GM23338 (cell line): ENCODE measurements around the gene HOXC5.

Experiments used
- CREB1 ChIP-seq: fragments of 250-450 bp; sonication (Bioruptor Pico); IDR thresholded peaks from 2 replicates; pipeline ENCODE4 v1.5.0; 2020; ENCODE audit warnings: low read depth, mild to moderate bottlenecking, moderate library complexity
- EZH2 ChIP-seq: fragments of 200-600 bp; sonication (generic); IDR thresholded peaks from one replicate; pipeline ENCODE4 v1.8.0; 2017; ENCODE audit warnings: antibody characterized with exemption, mild to moderate bottlenecking, low read depth; ENCODE audit not compliant: unreplicated experiment
- EZH2phosphoT487 ChIP-seq: fragments of 200-600 bp; sonication (generic); IDR thresholded peaks from one replicate; pipeline ENCODE4 v1.8.1; 2018; ENCODE audit warnings: antibody characterized with exemption; ENCODE audit not compliant: unreplicated experiment
- JUNB ChIP-seq: IDR thresholded peaks from one replicate; pipeline ENCODE4 v1.6.1; 2016; ENCODE audit warnings: antibody characterized with exemption; ENCODE audit not compliant: unreplicated experiment
- NANOG ChIP-seq: IDR thresholded peaks from 2 replicates; pipeline ENCODE4 v1.6.1; 2016; ENCODE audit warnings: antibody characterized with exemption, borderline replicate concordance
- POLR2AphosphoS5 ChIP-seq: IDR thresholded peaks from 2 replicates; pipeline ENCODE4 v1.6.1; 2016; ENCODE audit warnings: antibody characterized with exemption, low read depth
- STAT1 ChIP-seq: IDR thresholded peaks from one replicate; pipeline ENCODE4 v1.6.1; 2016; ENCODE audit warnings: antibody characterized with exemption; ENCODE audit not compliant: unreplicated experiment
- ZNF114 ChIP-seq: fragments of 250-450 bp; sonication (Bioruptor Pico); IDR thresholded peaks from 2 replicates; pipeline ENCODE4 v1.5.0; 2020; ENCODE audit warnings: mild to moderate bottlenecking, moderate library complexity
- ZNF331 ChIP-seq: fragments of 250-450 bp; sonication (Bioruptor Pico); IDR thresholded peaks from 2 replicates; pipeline ENCODE4 v1.5.0; 2020; ENCODE audit warnings: low read depth, mild to moderate bottlenecking, moderate library complexity
- TF ChIP-seq, protein P1 (sequence below), 2 experiments: fragments of 200-600 bp in 1 of 2; sonication (generic) in 1 of 2; conservative IDR thresholded peaks; 2 replicates each; pipeline versions ENCODE4 v1.5.1 to v1.6.1; 2016 to 2017; ENCODE audit warnings: antibody characterized with exemption in 2 of 2, low read depth in 2 of 2, mild to moderate bottlenecking in 2 of 2, moderate library complexity in 1 of 2
- TF ChIP-seq, protein P2 (sequence below): IDR thresholded peaks from one replicate; pipeline ENCODE4 v1.6.1; 2018; ENCODE audit warnings: antibody characterized with exemption; ENCODE audit not compliant: unreplicated experiment
- TF ChIP-seq, protein P3 (sequence below): fragments of 250-450 bp; sonication (Bioruptor Pico); IDR thresholded peaks from 2 replicates; pipeline ENCODE4 v1.5.0; 2020; ENCODE audit warnings: mild to moderate bottlenecking, moderate library complexity
- TF ChIP-seq, protein P4 (sequence below): IDR thresholded peaks from 2 replicates; pipeline ENCODE4 v1.6.1; 2016; ENCODE audit warnings: antibody characterized with exemption

DNA sequence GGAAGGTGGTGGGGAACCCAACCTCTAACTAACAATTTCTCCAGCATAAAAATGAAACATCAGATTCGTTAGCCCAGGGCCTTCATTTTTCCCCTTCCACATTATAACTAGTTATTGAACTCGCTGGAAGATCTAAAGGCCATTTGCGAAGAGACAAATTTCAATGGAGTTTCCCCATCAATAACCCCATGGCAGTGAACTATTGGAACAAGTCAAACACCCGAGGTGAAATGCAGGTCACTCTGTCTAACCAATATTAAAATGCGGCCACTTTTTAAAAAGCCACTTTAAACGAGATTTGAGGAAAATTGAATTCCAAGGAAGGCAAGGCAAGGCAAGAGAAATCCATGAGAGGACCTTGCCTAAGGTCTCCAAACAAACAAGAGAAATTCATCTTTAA, 16.3 kb downstream of the HOXC5 start:
- TF ChIP-seq, protein P1, sequence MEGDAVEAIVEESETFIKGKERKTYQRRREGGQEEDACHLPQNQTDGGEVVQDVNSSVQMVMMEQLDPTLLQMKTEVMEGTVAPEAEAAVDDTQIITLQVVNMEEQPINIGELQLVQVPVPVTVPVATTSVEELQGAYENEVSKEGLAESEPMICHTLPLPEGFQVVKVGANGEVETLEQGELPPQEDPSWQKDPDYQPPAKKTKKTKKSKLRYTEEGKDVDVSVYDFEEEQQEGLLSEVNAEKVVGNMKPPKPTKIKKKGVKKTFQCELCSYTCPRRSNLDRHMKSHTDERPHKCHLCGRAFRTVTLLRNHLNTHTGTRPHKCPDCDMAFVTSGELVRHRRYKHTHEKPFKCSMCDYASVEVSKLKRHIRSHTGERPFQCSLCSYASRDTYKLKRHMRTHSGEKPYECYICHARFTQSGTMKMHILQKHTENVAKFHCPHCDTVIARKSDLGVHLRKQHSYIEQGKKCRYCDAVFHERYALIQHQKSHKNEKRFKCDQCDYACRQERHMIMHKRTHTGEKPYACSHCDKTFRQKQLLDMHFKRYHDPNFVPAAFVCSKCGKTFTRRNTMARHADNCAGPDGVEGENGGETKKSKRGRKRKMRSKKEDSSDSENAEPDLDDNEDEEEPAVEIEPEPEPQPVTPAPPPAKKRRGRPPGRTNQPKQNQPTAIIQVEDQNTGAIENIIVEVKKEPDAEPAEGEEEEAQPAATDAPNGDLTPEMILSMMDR (conservative IDR thresholded peaks at IDR 0.05; ENCODE audit: low read depth in 2 of 2): no peak
- TF ChIP-seq POLR2AphosphoS5: no peak
- no peak for TF ChIP-seq EZH2phosphoT487
- no peak for TF ChIP-seq EZH2
- TF ChIP-seq, protein P2, sequence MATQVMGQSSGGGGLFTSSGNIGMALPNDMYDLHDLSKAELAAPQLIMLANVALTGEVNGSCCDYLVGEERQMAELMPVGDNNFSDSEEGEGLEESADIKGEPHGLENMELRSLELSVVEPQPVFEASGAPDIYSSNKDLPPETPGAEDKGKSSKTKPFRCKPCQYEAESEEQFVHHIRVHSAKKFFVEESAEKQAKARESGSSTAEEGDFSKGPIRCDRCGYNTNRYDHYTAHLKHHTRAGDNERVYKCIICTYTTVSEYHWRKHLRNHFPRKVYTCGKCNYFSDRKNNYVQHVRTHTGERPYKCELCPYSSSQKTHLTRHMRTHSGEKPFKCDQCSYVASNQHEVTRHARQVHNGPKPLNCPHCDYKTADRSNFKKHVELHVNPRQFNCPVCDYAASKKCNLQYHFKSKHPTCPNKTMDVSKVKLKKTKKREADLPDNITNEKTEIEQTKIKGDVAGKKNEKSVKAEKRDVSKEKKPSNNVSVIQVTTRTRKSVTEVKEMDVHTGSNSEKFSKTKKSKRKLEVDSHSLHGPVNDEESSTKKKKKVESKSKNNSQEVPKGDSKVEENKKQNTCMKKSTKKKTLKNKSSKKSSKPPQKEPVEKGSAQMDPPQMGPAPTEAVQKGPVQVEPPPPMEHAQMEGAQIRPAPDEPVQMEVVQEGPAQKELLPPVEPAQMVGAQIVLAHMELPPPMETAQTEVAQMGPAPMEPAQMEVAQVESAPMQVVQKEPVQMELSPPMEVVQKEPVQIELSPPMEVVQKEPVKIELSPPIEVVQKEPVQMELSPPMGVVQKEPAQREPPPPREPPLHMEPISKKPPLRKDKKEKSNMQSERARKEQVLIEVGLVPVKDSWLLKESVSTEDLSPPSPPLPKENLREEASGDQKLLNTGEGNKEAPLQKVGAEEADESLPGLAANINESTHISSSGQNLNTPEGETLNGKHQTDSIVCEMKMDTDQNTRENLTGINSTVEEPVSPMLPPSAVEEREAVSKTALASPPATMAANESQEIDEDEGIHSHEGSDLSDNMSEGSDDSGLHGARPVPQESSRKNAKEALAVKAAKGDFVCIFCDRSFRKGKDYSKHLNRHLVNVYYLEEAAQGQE: no peak
- TF ChIP-seq, protein P3, sequence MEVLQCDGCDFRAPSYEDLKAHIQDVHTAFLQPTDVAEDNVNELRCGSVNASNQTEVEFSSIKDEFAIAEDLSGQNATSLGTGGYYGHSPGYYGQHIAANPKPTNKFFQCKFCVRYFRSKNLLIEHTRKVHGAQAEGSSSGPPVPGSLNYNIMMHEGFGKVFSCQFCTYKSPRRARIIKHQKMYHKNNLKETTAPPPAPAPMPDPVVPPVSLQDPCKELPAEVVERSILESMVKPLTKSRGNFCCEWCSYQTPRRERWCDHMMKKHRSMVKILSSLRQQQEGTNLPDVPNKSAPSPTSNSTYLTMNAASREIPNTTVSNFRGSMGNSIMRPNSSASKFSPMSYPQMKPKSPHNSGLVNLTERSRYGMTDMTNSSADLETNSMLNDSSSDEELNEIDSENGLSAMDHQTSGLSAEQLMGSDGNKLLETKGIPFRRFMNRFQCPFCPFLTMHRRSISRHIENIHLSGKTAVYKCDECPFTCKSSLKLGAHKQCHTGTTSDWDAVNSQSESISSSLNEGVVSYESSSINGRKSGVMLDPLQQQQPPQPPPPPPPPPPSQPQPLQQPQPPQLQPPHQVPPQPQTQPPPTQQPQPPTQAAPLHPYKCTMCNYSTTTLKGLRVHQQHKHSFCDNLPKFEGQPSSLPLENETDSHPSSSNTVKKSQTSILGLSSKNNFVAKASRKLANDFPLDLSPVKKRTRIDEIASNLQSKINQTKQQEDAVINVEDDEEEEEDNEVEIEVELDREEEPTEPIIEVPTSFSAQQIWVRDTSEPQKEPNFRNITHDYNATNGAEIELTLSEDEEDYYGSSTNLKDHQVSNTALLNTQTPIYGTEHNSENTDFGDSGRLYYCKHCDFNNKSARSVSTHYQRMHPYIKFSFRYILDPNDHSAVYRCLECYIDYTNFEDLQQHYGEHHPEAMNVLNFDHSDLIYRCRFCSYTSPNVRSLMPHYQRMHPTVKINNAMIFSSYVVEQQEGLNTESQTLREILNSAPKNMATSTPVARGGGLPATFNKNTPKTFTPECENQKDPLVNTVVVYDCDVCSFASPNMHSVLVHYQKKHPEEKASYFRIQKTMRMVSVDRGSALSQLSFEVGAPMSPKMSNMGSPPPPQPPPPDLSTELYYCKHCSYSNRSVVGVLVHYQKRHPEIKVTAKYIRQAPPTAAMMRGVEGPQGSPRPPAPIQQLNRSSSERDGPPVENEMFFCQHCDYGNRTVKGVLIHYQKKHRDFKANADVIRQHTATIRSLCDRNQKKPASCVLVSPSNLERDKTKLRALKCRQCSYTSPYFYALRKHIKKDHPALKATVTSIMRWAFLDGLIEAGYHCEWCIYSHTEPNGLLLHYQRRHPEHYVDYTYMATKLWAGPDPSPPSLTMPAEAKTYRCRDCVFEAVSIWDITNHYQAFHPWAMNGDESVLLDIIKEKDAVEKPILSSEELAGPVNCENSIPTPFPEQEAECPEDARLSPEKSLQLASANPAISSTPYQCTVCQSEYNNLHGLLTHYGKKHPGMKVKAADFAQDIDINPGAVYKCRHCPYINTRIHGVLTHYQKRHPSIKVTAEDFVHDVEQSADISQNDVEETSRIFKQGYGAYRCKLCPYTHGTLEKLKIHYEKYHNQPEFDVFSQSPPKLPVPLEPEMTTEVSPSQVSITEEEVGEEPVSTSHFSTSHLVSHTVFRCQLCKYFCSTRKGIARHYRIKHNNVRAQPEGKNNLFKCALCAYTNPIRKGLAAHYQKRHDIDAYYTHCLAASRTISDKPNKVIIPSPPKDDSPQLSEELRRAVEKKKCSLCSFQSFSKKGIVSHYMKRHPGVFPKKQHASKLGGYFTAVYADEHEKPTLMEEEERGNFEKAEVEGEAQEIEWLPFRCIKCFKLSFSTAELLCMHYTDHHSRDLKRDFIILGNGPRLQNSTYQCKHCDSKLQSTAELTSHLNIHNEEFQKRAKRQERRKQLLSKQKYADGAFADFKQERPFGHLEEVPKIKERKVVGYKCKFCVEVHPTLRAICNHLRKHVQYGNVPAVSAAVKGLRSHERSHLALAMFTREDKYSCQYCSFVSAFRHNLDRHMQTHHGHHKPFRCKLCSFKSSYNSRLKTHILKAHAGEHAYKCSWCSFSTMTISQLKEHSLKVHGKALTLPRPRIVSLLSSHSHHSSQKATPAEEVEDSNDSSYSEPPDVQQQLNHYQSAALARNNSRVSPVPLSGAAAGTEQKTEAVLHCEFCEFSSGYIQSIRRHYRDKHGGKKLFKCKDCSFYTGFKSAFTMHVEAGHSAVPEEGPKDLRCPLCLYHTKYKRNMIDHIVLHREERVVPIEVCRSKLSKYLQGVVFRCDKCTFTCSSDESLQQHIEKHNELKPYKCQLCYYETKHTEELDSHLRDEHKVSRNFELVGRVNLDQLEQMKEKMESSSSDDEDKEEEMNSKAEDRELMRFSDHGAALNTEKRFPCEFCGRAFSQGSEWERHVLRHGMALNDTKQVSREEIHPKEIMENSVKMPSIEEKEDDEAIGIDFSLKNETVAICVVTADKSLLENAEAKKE (CRISPR knock-in tag): no peak
- TF ChIP-seq, protein P4, sequence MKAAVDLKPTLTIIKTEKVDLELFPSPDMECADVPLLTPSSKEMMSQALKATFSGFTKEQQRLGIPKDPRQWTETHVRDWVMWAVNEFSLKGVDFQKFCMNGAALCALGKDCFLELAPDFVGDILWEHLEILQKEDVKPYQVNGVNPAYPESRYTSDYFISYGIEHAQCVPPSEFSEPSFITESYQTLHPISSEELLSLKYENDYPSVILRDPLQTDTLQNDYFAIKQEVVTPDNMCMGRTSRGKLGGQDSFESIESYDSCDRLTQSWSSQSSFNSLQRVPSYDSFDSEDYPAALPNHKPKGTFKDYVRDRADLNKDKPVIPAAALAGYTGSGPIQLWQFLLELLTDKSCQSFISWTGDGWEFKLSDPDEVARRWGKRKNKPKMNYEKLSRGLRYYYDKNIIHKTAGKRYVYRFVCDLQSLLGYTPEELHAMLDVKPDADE: no peak
- TF ChIP-seq NANOG: no peak
- TF ChIP-seq JUNB: no peak
- no peak for TF ChIP-seq CREB1 (CRISPR knock-in tag)
- TF ChIP-seq ZNF331 (CRISPR knock-in tag): no peak
- TF ChIP-seq STAT1: no peak
- no peak for TF ChIP-seq ZNF114 (CRISPR knock-in tag)
